ENCODE results near the gene INPP5A.

The INPP5A gene

DNA sequence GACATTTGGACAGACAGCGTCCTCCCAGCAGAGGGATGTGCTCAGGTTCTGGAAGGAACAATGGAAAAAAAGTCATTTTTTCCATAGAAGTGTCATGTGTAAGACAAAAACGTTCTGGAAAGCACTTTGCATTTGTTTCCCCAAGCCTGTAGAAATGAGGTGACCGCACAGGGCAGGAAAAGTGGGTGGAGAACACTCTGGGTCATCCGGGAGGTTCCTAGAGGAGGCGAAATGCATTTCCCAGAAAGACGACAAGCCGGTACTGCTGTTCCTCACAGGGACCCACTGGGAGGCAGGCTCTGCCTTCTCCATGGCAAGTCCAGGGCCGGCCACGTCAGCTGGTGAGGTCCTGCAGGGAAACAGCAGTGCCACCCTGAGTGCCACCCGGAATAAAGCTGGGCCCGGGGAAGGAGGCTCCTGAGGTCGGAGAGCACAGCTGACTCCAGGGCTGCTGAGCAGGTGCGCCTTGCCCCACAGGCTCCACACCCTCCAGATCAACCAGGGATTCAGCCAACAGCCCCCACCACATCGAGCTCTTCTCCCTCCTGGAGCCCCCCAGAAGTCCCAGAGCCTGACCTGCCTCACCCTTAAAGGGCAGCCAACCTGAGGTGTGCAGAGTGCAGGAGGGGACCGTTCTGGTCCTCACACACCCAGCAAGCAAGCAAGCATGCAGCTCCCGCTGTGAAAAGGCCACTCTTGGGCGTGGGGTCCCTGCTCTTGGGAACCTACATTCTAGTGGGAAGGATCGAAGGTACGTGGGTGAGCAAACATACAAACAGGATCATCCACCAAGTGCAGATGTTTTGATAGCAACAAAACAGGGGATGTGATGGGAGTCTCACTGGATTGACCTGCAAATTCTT lies 28.8 kb upstream of the INPP5A start:
- Histone ChIP-seq H3K14ac (ENCODE audit: low read length) (no peak overlapping the region), H4K8ac (ENCODE audit: low read depth, low read length) (peak overlapping the region; percentile 50), H2AFZ (ENCODE audit: low read length) (no peak overlapping the region), H3K4me2 (ENCODE audit: insufficient read depth, low read length, poor library complexity, severe bottlenecking) (no peak overlapping the region), H2AK5ac (ENCODE audit: low read depth, low read length) (peak overlapping the region; percentile 32), H3K27ac (replicated peaks; ENCODE audit: low read length) (no peak overlapping the region), H2BK12ac (ENCODE audit: low read length) (peak overlapping the region; percentile 11), H2BK15ac (ENCODE audit: low read length) (no peak overlapping the region), H3K36me3 (replicated peaks in 1 of 2; ENCODE audit: control insufficient read depth in 2 of 2, insufficient read depth in 2 of 2, low read length in 2 of 2) (no peaks in the 10 kb centered on the region), H3K23ac (ENCODE audit: low read depth, low read length, poor library complexity) (peak overlapping the region; percentile 67), H2BK5ac (ENCODE audit: low read length) (no peak overlapping the region), H3K4ac (ENCODE audit: low read length) (no peak overlapping the region), H3K79me1 (ENCODE audit: low read depth, low read length) (no peaks in the 10 kb centered on the region), H3K9ac (ENCODE audit: low read depth, low read length, poor library complexity) (peak overlapping the region; percentile 37), H3K4me3 (ENCODE audit: low read length in 2 of 2) (no peak overlapping the region), H2BK120ac (ENCODE audit: low read depth, low read length) (no peak overlapping the region), H4K91ac (ENCODE audit: low read depth, low read length, poor library complexity) (no peak overlapping the region), H3K27me3 (ENCODE audit: control insufficient read depth in 3 of 3, insufficient read depth in 3 of 3, low read depth in 1 of 3, low read length in 3 of 3) (peaks cover 0 to 26% (median 4%) of the 10 kb centered on the region in 3 experiments), H3K9me3 (replicated peaks in 1 of 2; ENCODE audit: control insufficient read depth in 2 of 2, insufficient read depth in 1 of 2, low read depth in 1 of 2, low read length in 2 of 2) (peaks cover 11 to 17% of the 10 kb centered on the region in 2 donors), H3K4me1 (ENCODE audit: control insufficient read depth in 2 of 2, insufficient read depth in 1 of 2, low read depth in 1 of 2, low read length in 2 of 2) (peaks cover 0 to 2% of the 10 kb centered on the region in 2 donors), H3K18ac (ENCODE audit: low read length) (peak overlapping the region; percentile 53)
- WGBS, 2 donors (ENCODE audit: extremely low coverage in 2 of 2, insufficient read length in 2 of 2, insufficient replicate concordance in 1 of 2), result no CpG with 5 or more reads among the region's 19 CpGs
- DNase-seq (ENCODE audit: low spot score), result no peak

DNA sequence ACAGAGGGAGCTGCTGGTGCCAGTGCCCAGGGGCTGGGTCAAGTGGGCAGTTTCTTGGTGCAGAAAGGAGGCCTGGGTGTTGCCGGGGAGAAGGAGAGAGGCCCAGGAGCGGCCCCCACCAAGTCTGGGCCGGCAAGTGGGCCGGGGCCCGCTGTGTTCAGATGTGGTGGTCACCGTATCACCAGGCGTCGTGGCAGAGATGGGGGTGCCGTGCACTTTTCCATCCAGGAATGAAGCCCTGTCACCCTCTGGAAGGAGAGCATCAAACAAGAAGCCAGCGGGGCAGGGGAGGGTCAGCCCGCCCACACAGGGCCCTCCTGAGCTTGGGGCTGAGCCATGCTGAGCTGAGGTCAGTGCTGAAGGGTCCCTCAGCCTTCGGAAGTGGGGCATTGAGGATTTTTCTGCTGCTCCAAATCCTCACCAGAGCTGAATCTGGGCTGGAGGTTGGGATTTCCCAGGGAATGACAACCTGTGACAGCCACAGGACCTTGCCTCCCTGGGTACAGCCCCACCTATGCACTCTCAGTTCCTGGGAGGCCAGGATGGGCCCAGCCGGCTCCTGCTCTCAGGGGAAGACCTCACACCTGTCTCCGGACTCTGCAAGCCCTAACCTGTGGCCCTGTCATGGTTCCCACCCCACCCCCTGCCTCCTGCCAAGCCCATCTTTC lies 27.9 kb upstream of the INPP5A start:
- H4K8ac ChIP-seq (ENCODE audit: low read depth, low read length), result no peak overlapping the region
- H3K4me1 ChIP-seq (ENCODE audit: control insufficient read depth in 2 of 2, insufficient read depth in 1 of 2, low read depth in 1 of 2, low read length in 2 of 2), result peaks cover 0 to 2% of the 10 kb centered on the region in 2 donors
- H3K79me1 ChIP-seq (ENCODE audit: low read depth, low read length), result no peaks in the 10 kb centered on the region
- WGBS, 2 donors (ENCODE audit: extremely low coverage in 2 of 2, insufficient read length in 2 of 2, insufficient replicate concordance in 1 of 2), result no CpG with 5 or more reads among the region's 14 CpGs
- H4K91ac ChIP-seq (ENCODE audit: low read depth, low read length, poor library complexity), result no peak overlapping the region
- H3K18ac ChIP-seq (ENCODE audit: low read length), result no peak overlapping the region
- no peak for DNase-seq (ENCODE audit: low spot score)
- H2AK5ac ChIP-seq (ENCODE audit: low read depth, low read length), result peak overlapping the region; percentile 70
- H2BK15ac ChIP-seq (ENCODE audit: low read length), result peak overlapping the region; percentile 81
- peak overlapping the region; percentile 63 for H3K14ac ChIP-seq (ENCODE audit: low read length)
- no peak overlapping the region for H3K4me2 ChIP-seq (ENCODE audit: insufficient read depth, low read length, poor library complexity, severe bottlenecking)
- H3K36me3 ChIP-seq (replicated peaks in 1 of 2; ENCODE audit: control insufficient read depth in 2 of 2, insufficient read depth in 2 of 2, low read length in 2 of 2), result no peaks in the 10 kb centered on the region
- H3K27ac ChIP-seq (replicated peaks; ENCODE audit: low read length), result no peak overlapping the region
- H3K9me3 ChIP-seq (replicated peaks in 1 of 2; ENCODE audit: control insufficient read depth in 2 of 2, insufficient read depth in 1 of 2, low read depth in 1 of 2, low read length in 2 of 2), result peaks cover 8 to 12% of the 10 kb centered on the region in 2 donors
- H2AFZ ChIP-seq (ENCODE audit: low read length), result no peak overlapping the region
- H3K4ac ChIP-seq (ENCODE audit: low read length), result no peak overlapping the region
- H2BK120ac ChIP-seq (ENCODE audit: low read depth, low read length), result no peak overlapping the region
- H2BK12ac ChIP-seq (ENCODE audit: low read length), result no peak overlapping the region
- no peak overlapping the region for H3K23ac ChIP-seq (ENCODE audit: low read depth, low read length, poor library complexity)
- peaks cover 0 to 26% (median 4%) of the 10 kb centered on the region in 3 experiments for H3K27me3 ChIP-seq (ENCODE audit: control insufficient read depth in 3 of 3, insufficient read depth in 3 of 3, low read depth in 1 of 3, low read length in 3 of 3)
- H3K4me3 ChIP-seq (ENCODE audit: low read length in 2 of 2), result no peak overlapping the region
- H3K9ac ChIP-seq (ENCODE audit: low read depth, low read length, poor library complexity), result no peak overlapping the region
- no peak overlapping the region for H2BK5ac ChIP-seq (ENCODE audit: low read length)

DNA sequence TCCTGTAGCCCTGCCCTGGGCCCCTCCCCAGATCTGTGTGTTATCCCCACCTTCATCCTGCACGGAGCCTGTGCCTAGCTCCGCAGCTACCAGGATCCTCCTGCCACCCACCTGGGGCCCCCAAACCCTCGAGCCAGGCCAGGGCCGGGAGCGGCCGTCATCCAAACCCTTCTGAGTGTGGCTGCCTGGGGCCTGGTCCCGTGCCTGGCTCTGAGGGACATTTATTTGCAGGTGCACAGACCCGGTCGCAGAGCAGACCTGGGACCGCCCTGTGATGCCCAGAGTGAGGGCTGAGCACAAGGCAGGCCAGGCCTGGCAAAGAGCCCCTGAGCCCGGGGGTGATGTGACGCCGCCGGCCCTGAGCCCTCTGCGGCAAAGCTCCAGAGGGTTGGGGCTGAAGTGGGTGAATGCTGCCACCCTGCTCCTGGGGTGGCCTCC lies 27.4 kb upstream of the INPP5A start:
- peaks cover 2% of the 10 kb centered on the region in 2 donors for H3K4me1 ChIP-seq (ENCODE audit: control insufficient read depth in 2 of 2, insufficient read depth in 1 of 2, low read depth in 1 of 2, low read length in 2 of 2)
- peak overlapping the region; percentile 64 for H3K18ac ChIP-seq (ENCODE audit: low read length)
- H4K91ac ChIP-seq (ENCODE audit: low read depth, low read length, poor library complexity), result no peak overlapping the region
- no peak overlapping the region for H3K27ac ChIP-seq (replicated peaks; ENCODE audit: low read length)
- no peak overlapping the region for H3K4me3 ChIP-seq (ENCODE audit: low read length in 2 of 2)
- H3K9ac ChIP-seq (ENCODE audit: low read depth, low read length, poor library complexity), result no peak overlapping the region
- DNase-seq (ENCODE audit: low spot score), result no peak
- H3K36me3 ChIP-seq (replicated peaks in 1 of 2; ENCODE audit: control insufficient read depth in 2 of 2, insufficient read depth in 2 of 2, low read length in 2 of 2), result no peaks in the 10 kb centered on the region
- H2BK12ac ChIP-seq (ENCODE audit: low read length), result no peak overlapping the region
- H3K79me1 ChIP-seq (ENCODE audit: low read depth, low read length), result no peaks in the 10 kb centered on the region
- H2BK120ac ChIP-seq (ENCODE audit: low read depth, low read length), result no peak overlapping the region
- WGBS, 2 donors (ENCODE audit: extremely low coverage in 2 of 2, insufficient read length in 2 of 2, insufficient replicate concordance in 1 of 2), result no CpG with 5 or more reads among the region's 15 CpGs
- H3K9me3 ChIP-seq (replicated peaks in 1 of 2; ENCODE audit: control insufficient read depth in 2 of 2, insufficient read depth in 1 of 2, low read depth in 1 of 2, low read length in 2 of 2), result peaks cover 3 to 8% of the 10 kb centered on the region in 2 donors
- H3K4ac ChIP-seq (ENCODE audit: low read length), result peak overlapping the region; percentile 53
- H2AK5ac ChIP-seq (ENCODE audit: low read depth, low read length), result peak overlapping the region; percentile 70
- H4K8ac ChIP-seq (ENCODE audit: low read depth, low read length), result no peak overlapping the region
- peak overlapping the region; percentile 55 for H3K23ac ChIP-seq (ENCODE audit: low read depth, low read length, poor library complexity)
- H3K27me3 ChIP-seq (ENCODE audit: control insufficient read depth in 3 of 3, insufficient read depth in 3 of 3, low read depth in 1 of 3, low read length in 3 of 3), result peaks cover 0 to 26% (median 4%) of the 10 kb centered on the region in 3 experiments
- peak overlapping the region; percentile 81 for H2BK15ac ChIP-seq (ENCODE audit: low read length)
- H2BK5ac ChIP-seq (ENCODE audit: low read length), result no peak overlapping the region
- no peak overlapping the region for H3K14ac ChIP-seq (ENCODE audit: low read length)
- no peak overlapping the region for H2AFZ ChIP-seq (ENCODE audit: low read length)
- H3K4me2 ChIP-seq (ENCODE audit: insufficient read depth, low read length, poor library complexity, severe bottlenecking), result no peak overlapping the region

Measured in neuronal stem cell (in vitro differentiated cells).